HG03460 (cell line): ENCODE data around the gene GNL2.
"Not testable (repeated sequence)": the region's sequence is repeated elsewhere in the genome, so short reads cannot be mapped to it uniquely, and the experiment has no call there.

ENCODE experiments used
- ATAC-seq: cut with Tn5 transposase; IDR thresholded peaks from one replicate; pipeline ENCODE4 v1.9.1; 2021; ENCODE audit not compliant: unreplicated experiment

GNL2 gene

DNA sequence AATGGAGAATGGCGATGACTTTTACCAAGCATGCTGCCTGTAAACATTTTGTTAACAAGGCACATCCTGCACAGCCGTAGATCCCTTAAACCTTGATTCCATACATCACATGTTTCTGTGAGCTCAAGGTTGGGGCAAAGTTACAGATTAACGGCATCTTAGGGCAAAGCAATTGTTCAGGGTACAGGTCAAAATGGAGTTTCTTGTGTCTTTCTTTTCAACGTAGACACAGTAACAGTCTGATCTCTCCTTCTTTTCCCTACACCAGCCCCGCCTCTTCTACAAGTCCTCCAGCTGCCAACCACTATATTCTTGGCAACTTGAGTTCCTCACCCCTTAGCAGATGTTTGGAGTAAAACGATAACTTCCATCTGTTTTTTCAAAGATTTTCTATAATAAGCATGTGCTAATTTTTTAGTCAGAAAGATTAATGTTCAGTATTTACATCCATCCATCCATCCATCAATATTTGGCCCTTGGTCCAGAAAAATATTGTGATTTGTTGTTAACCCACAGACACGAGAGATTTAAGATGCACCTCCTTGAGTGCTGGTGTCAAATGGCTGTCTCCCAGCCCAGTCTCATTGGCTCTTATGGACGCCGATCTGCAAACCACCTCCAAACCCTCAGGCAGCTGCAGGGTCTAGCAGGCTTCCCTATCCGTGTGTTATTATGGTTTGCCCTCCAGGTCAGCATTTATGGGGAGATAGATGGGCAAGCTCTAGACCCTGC is 35.2 kb downstream of the GNL2 start:
- no peak for ATAC-seq

DNA sequence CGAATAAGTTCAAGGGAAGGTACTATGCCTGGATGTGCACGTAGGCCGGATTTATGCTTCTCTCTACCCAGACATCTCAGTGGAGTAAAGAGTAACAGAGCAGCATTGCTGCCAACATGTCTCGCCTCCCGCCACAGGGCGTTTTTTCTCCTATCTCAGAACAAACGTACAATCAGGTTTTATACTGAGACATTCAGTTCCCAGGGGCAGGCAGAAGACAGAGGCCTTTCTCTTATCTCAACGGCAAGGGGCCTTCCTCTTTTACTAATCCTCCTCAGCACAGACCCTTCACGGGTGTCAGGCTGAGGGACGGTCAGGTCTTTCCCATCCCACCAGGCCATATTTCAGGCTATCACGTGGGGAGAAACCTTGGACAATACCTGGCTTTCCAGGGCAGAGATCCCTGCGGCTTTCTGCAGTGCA is 35.8 kb downstream of the GNL2 start:
- ATAC-seq: not testable (repeated sequence)

DNA sequence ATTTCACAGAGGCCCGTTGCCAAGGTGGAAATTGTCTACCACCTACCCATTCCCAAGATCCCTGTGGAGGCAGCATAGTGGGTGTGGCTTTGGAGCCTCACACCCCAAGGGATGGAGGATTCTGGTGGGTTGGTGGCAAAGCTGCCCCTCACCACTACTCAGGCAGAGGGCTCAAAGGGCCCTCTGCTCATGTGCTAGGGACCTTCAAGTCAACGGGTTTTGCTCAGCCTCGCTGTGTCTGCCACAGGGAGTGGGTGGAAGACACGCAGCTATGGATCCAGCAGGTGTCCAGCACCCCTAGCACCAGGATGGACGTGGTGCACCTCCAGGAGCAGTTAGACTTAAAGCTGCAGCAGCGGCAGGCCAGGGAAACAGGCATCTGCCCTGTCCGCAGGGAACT is 36.7 kb downstream of the GNL2 start:
- ATAC-seq: no peak

DNA sequence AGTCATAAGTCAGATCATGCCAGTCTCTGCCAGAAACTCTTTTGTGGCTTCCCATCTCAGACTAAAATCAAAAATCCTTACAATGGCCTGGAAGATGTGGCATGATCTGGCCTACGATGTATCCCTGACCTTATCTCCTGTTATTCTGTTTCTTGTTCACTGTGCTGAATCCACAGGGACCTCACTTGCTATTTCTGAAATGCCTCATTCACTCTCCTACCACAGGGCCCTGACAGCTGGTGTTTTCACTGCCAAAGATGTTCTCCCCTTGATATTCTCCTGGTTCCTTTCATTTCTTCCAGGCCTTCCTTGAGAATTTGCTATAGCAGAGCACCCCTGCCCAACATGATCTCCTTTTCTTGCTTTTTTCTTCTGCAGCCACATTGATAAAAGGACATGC is 37.3 kb downstream of the GNL2 start:
- ATAC-seq: no peak

DNA sequence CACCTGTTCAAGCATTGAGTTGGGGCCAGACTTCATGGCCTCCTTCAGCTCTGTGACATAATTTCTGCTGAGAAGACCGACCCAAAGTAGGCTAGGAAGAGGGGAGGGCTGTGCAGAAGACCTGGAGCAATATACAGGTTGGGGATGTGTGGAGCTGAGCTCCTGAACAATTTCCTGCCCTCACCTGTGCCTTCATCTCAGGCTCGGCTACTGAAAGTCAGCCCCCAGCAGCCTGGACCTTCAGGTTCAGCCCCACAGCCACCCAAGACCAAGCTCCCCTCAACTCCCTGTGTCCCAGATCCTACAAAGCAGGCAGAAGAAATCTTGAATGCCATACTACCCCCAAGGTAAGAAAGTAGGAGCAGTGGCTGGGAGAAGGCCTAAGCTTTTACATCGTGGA is 38.3 kb downstream of the GNL2 start:
- ATAC-seq: no peak

DNA sequence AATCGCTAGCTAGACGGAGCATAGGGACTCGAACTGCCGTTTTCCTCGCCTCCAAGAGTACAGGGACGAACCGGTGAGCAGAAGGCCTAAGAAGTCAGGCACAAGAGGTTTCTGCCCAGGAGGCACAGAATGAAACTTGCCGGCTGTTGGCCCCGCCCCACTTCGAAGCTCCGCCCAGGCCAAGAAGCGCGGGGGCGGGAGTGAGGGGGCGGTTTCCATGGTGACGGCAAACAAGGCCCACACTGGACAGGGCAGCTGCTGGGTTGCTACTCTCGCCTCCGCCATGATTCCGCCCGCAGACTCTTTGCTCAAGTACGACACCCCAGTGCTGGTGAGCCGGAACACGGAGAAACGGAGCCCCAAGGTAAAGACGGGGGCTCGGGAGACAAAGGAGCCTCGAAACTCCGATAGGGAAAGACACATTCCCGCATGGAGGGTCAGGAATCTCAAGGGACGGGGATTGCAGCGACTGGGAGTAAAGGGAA is 39.0 kb downstream of the GNL2 start, which contains the start of gene DNALI1:
Gene DNALI1, plus strand, starts transcription at position 229 of the 485 bp plus-strand sequence. Its CDS starts 55 bp downstream, at position 284.
- no peak for ATAC-seq

DNA sequence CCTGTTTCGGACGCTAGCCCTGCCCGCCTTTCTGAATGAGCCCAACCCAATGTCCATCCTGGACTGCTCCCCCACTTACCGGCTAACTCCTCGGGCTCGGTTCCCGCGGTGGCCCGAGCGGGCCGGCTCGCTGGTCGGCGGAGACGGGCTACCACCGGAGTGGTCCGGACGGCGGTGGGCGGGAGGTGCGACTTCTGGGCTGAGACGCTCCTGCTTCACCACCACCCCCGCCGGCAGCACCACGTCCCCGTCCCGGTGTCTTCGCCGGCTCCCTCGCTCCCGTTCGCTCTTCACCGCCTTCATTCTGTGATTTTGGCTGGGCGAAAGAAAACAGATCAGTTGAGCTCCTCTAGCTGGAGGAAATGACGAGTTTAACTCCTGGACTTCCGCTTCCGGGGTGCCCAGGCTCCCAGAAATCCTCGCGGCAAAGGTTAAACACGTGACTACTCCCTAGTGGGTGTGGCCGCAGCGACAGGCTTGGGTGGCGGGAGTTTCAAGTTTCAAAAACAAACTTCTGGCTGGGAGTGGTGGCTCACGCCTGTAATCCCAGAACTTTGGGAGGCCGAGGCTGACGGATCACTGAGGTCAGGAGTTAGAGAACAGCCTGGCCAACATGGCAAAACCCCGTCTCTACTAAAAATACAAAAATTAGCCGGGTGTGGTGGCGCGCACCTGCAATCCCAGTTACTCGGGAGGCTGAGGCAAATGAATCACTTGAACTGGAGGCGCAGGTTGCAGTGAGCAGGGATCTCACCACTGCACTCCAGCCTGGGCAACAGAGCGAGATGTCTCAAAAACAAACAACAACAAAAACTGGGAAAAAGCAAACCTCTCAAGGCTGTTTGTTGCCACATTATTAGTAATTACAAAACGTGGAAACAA is 41.6 kb downstream of the GNL2 start, which contains the start of gene SNIP1:
Gene SNIP1, minus strand, starts transcription at position 367 of the 882 bp plus-strand sequence. Its CDS starts 64 bp downstream, at position 303.
- ATAC-seq: peak; percentile 83

DNA sequence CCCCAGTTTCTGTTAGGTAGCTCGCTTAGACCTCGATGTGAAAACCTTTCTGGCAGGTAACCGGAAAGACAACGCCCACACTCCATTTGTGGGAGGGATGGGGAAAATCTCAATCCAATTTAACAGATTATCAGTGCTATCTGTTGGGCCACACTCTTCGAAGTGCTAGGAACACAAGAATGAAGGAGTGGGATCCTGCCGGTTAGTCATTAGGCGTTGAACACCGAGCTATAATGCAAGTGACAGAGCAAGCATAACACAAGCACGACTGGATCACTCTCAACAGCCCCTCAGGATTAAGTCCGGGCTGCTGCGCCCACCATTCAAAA is 42.2 kb downstream of the GNL2 start:
- ATAC-seq: peak; percentile 14

DNA sequence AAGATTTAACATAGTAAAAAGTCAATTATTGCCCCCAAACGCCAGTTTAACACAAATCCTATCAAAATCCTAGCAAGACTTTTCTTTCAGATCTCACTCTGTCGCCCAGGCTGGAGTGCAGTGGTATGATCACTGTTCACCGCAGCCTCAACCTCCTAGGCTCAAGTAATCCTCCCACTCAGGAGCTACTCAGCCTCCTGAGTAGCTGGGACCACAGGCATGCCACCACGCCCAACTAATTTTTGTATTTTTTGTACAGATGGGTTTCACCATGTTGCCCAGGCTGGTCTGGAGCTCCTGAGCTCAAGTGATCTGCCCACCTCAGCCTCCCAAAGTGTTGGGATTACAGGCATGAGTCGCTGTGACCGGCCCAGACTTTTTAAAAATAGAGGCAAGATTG is 46.4 kb downstream of the GNL2 start:
- no peak for ATAC-seq

DNA sequence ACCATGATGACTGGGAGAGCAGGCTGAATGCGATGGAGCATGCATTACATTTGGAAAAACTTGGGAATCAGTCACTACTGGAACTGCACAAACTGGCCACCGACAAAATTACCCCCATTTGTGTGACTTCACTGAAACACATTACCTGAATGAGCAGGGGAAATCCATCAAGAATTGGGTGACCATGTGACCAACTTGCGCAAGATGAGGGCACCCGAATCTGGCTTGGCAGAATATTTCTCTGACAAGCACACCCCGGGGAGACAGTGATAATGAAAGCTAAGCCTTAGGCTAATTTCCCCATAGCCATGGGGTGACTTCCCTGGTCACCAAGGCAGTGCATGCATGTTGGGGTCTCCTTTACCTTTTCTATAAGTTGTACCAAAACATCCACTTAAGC is 50.7 kb downstream of the GNL2 start:
- no peak for ATAC-seq

DNA sequence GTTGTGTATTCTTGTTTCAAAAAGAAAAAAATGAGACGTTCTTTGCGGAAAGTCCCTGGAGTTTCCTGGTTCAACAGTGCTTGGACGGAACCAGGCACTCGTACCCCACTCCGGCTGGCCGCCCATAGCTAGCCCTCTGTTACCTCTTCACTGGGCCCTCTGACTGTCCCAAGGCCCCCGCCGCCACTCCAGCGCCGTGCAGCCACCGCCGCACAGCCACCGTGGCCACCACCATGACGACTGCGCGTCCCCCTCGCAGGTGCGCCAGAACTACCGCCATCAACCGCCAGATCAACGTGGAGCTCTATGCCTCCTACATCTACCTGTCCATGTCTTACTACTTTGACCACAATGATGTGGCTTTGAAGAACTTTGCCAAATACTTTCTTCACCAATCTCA is 51.2 kb downstream of the GNL2 start:
- ATAC-seq: no peak

DNA sequence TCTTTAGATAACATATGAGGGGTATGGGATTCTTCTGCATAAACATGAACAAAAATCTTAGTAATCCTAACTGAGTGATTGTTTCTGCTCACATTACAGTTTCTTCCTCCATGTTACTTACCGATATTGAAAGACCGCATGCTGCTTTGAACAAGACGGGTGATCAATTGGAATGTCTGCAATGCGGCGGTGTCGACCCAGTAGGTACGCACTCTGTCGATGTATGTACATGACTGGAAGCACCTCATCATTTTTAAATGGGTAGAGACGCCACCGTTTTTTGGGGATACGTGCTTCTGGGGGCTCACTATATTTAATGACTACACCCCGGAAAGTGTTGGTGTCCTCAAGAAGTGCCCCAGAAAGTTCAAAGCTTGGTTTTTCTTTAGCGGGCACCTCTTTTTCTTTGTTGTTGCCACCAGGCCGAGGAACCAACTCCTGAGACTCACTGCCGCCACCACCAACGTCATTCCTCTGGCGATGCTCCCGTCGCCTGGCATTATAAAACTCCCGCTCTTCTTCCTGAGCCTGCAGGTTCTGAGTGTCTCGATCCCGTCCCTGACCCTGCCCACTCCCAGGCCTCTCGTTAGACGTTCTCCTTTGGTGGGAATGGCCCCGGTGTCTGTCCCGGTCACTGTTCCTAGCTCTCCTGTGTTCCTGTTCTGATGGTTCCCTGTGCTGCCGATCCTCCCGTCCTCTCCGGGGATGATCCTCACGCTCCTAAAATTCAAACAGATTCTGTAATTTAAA is 55.5 kb downstream of the GNL2 start:
- ATAC-seq: no peak

DNA sequence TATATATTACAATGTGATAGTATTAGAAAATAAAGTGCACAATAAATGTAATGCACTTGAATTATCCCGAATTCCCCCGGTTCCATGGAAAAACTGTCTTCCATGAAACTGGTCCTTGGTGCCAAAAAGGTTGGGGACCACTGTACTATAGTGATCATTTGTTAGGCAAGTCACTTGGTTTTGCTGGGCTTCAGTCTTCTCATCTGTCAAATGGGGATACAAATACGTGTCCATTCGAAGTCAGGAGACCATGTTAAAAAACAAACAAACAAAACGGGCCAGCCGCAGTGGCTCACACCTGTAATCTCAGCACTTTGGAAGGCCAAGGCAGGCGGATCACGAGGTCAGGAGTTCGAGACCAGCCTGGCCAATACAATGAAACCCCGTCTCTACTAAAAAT is 56.6 kb downstream of the GNL2 start:
- not testable (repeated sequence) for ATAC-seq

DNA sequence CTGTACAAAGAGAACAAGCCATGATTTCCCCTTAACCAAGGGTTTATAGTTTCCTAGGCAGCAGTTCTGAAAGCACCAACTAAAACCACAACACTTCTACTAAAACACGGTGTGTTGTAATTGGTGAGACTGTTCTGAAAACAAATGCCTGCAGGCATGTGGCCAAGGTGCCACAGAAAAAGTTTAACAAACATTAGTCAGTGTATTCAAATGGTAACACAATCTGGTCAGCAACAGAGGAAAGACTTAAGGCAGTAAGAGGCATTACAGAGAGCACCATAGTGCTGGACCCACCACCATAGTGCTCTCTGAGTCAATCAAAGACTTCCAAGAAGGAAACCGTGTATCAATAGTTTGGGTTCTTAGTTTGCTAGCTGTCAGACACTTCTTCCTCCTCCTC is 58.4 kb downstream of the GNL2 start:
- ATAC-seq: no peak

DNA sequence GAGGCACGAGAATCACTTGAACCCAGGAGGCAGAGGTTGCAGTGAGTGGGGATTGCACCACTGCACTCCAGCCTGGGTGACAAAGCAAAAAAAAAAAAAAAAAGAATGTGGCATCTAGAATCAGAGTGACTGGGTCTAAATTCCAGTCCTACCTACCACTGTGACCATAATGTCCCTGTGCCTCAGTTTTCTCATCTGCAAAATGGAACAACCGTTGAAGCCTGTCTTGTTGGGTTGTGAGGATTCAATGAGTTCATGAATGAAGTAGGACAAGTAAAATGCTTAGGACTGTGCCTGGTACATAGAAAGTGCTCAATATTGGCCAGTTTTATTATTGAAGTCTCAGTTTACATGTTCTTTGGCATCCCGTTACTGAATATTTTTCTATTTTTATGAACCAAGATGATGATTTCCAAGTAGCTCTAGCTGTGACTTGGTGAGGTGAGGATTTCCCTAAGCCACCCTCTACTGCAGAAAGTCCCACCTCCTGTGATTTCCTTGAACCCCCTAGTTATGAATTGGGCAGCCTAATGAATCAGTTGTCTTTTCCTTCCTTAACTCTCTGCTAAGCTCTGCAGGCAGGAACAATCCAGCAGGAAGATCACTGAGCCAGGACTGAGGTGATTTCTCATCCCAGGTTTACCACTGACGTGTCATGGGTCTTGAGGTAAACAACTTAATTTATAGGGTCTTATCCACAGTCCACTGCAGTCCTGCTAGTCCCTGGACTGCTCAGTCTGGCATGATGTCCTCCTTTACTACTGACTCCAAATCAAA is 62.2 kb downstream of the GNL2 start:
- ATAC-seq: no peak

DNA sequence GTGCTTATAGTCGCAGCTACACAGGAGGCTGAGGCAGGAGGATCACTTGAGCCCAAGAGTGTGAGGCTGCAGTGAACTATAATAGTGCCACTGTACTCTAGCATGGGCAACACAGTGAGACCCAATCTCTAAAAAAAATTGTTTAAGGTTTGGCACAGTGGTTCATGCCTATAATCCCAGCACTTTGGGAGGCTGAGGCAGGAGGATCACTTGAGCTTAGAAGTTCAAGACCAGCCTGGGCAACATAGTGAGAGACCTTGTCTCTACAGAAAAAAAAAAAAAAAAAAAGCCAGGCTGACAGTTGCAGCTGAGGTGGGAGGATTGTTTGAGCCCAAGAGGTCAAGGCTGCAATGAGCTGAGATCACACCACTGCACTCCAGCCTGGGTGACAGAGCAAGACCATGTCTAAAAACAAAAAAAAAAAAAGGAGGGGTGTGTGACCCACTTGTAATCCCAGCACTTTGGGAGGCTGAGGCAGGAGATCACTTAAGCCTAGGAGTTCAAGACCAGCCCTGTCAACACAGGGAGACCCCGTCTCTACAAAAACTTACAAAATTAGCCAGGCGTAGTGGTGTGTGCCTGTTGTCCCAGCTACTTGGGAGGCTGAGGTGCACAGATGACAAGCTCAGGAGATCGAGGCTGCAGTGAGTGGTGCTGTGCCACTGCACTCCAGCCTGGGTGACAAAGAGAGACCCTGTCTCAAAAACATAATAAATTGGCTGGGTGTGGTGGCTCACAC is 63.1 kb downstream of the GNL2 start:
- not testable (repeated sequence) for ATAC-seq

DNA sequence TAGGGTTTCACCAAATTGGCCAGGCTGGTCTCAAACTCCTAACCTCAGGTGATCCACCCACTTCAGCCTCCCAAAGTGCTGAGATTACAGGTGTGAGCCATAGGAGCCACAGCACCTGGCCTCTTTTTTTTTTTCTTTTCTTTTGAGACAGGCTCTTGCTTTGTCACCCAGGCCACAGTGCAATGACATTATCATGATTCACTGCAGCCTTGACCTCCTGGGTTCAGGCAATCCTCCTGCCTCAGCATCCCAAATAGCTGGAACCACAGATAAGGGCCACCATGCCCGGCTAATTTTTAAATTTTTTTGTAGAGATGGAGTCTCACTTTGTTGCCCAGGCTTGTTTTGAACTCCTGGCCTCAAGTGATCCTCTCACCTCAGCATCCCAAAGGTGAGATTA is 65.8 kb downstream of the GNL2 start:
- not testable (repeated sequence) for ATAC-seq

DNA sequence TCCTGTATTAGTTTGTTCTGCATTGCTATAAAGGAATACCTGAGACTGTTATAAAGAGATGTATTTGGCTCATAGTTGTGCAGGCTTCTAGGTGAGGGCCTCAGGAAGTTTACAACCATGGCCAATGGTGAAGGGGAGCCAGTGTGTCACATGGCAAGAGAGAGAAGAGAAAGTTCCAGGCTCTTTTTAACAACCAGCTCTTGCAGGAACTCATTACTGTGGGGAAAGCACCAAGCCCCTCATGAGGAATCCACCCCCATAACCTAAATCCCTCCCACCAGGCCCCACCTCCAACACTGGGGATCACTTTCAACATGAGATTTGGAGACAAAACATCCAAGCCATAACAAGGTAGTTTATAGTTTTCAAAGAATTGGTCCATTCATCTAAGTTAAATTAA is 76.1 kb downstream of the GNL2 start:
- ATAC-seq: no peak

DNA sequence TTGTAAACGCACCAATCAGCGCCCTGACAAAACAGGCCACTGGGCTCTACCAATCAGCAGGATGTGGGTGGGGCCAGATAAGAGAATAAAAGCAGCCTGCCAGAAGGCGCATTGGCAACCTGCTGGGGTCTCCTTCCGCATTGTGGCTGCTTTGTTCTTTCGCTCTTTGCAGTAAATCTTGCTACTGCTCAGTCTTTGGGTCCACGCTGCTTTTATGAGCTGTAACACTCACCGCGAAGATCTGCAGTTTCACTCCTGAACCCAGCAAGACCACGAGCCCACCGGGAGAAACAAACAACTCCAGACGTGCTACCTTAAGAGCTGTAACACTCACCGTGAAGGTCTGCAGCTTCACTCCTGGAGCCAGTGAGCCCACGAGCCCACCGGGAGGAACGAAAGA is 76.8 kb downstream of the GNL2 start:
- ATAC-seq: not testable (repeated sequence)

DNA sequence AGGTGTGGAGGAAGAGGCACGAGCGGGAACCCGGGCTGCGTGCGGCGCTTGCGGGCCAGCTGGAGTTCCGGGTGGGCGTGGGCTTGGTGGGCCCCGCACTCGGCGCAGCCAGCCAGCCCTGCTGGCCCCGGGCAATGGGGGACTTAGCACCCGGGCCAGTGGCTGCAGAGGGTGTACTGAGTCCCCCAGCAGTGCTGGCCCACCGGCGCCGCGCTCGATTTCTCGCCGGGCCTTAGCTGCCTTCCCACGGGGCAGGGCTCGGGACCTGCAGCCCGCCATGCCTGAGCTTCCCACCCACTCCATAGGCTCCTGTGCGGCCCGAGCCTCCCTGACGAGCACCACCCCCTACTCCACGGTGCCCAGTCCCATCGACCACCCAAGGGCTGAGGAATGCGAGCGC is 77.5 kb downstream of the GNL2 start:
- not testable (repeated sequence) for ATAC-seq
